Osteoblast (primary cell): ENCODE measurements around the gene DUT. TPM values are rescaled to one million over a fixed set of nuclear protein-coding genes. Genes with fewer than 3 reads are reported as not detected.

Experiments
- DNase-seq: peaks from one replicate; pipeline ENCODE4 v3.0.0; 2011; ENCODE audit warnings: low spot score, mixed read lengths; ENCODE audit not compliant: insufficient read length; ENCODE audit errors: missing footprints
- H2AFZ ChIP-seq: 2 replicates; pipeline ENCODE4 v1.6.0; 2011; ENCODE audit warnings: mild to moderate bottlenecking, low read length
- H3K27ac ChIP-seq: 2 replicates; pipeline ENCODE4 v1.5.1; 2011; ENCODE audit warnings: mild to moderate bottlenecking, low read depth, low read length, moderate library complexity
- H3K27me3 ChIP-seq: 2 replicates; pipeline ENCODE4 v1.6.0; 2012; ENCODE audit warnings: mild to moderate bottlenecking, control low read depth, inconsistent platforms, low read length, moderate library complexity; ENCODE audit not compliant: insufficient read depth
- H3K36me3 ChIP-seq: 2 replicates; pipeline ENCODE4 v1.5.1; 2011; ENCODE audit warnings: mild to moderate bottlenecking, low read length, control low read depth, moderate library complexity; ENCODE audit not compliant: insufficient read depth
- H3K4me1 ChIP-seq: 2 replicates; pipeline ENCODE4 v1.5.1; 2011; ENCODE audit warnings: mild to moderate bottlenecking, low read length, control low read depth, moderate library complexity; ENCODE audit not compliant: insufficient read depth
- H3K4me2 ChIP-seq: 2 replicates; pipeline ENCODE4 v1.6.0; 2011; ENCODE audit warnings: mild to moderate bottlenecking, low read length; ENCODE audit not compliant: insufficient read depth
- H3K4me3 ChIP-seq: fragments of 200-600 bp; sonication (generic); 3 replicates; pipeline ENCODE4 v1.5.1; 2012; ENCODE audit warnings: mild to moderate bottlenecking, low read length, inconsistent platforms; ENCODE audit not compliant: insufficient read depth
- H3K79me2 ChIP-seq: 2 replicates; pipeline ENCODE4 v1.6.0; 2012; ENCODE audit warnings: mild to moderate bottlenecking, low read length, control low read depth, inconsistent platforms; ENCODE audit not compliant: insufficient read depth
- H3K9me3 ChIP-seq: 2 replicates; pipeline ENCODE4 v1.5.1; 2011; ENCODE audit warnings: low read depth, low read length, control low read depth
- H4K20me1 ChIP-seq: 2 replicates; pipeline ENCODE4 v1.6.0; 2012; ENCODE audit warnings: mild to moderate bottlenecking, low read length, control low read depth; ENCODE audit not compliant: insufficient read depth
- total RNA-seq: library from RNA; depleted of rRNA; stranded (reverse); fragments of >200 nt; gene quantifications from 2 replicates; pipeline ENCODE4 v1.2.3, GENCODE V29; 2012
- TF ChIP-seq, protein P1 (sequence below): IDR thresholded peaks from 2 replicates; pipeline ENCODE4 v1.5.1; 2011; ENCODE audit warnings: mild to moderate bottlenecking, low read depth, low read length, moderate library complexity; ENCODE audit errors: extremely low read depth

Gene DUT
- total RNA-seq, 1 donor, result 49.2 TPM

DNA sequence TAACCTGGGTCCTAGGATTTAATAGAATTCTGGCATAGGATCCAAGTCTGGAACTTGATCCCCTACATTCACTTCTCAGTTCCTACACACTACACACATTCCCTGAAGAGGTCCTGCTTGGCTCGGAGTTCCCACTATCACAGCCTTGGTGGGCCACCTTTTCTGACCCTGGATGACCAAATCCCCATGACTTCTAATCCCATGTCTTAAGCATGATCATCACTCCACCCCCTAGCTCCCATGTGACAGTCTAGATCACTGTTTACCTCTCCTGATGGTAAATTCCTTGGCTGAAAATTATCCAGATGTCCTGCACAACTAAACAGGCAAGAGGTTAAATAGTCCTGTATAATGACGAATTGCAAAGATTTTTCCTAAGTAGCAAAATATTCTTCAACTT, 40.3 kb downstream of the DUT start:
- H3K4me1 ChIP-seq, result peaks cover 31% of the 10 kb centered on the region
- no peaks in the 10 kb centered on the region for H3K27me3 ChIP-seq
- H3K4me3 ChIP-seq, result no peak overlapping the region
- H3K36me3 ChIP-seq, result no peaks in the 10 kb centered on the region
- no peaks in the 10 kb centered on the region for H3K9me3 ChIP-seq
- no peaks in the 10 kb centered on the region for H4K20me1 ChIP-seq
- H3K27ac ChIP-seq, result no peak overlapping the region
- H2AFZ ChIP-seq, result no peak overlapping the region
- no peak overlapping the region for H3K4me2 ChIP-seq
- no peaks in the 10 kb centered on the region for H3K79me2 ChIP-seq
- no peak for DNase-seq
- TF ChIP-seq, protein P1, sequence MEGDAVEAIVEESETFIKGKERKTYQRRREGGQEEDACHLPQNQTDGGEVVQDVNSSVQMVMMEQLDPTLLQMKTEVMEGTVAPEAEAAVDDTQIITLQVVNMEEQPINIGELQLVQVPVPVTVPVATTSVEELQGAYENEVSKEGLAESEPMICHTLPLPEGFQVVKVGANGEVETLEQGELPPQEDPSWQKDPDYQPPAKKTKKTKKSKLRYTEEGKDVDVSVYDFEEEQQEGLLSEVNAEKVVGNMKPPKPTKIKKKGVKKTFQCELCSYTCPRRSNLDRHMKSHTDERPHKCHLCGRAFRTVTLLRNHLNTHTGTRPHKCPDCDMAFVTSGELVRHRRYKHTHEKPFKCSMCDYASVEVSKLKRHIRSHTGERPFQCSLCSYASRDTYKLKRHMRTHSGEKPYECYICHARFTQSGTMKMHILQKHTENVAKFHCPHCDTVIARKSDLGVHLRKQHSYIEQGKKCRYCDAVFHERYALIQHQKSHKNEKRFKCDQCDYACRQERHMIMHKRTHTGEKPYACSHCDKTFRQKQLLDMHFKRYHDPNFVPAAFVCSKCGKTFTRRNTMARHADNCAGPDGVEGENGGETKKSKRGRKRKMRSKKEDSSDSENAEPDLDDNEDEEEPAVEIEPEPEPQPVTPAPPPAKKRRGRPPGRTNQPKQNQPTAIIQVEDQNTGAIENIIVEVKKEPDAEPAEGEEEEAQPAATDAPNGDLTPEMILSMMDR, result no peak

DNA sequence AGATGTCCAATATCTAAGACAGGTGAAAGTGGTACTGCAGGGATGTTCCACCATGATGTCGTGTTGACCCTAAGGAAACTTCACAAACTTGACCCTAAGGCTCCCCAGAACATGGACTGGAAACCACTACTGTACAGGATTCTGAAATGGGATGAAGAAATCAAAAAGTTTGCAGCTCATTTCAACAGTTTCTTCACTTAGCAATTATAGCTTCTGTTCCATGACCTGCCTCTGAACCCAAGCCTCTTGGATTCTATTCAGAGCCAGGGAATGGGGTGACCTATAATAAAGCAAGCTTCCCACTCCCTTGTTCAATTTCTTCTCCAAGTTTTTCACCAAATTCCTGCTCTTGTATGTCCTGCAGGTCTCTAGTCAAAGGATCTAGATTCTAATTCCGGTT, 40.7 kb downstream of the DUT start:
- Histone ChIP-seq H3K4me1 (peaks cover 31% of the 10 kb centered on the region), H3K4me2 (no peak overlapping the region), H3K27ac (no peak overlapping the region), H2AFZ (no peak overlapping the region), H4K20me1 (no peaks in the 10 kb centered on the region), H3K27me3 (no peaks in the 10 kb centered on the region), H3K36me3 (no peaks in the 10 kb centered on the region), H3K4me3 (no peak overlapping the region), H3K9me3 (no peaks in the 10 kb centered on the region), H3K79me2 (no peaks in the 10 kb centered on the region)
- TF ChIP-seq, protein P1, result no peak
- no peak for DNase-seq

DNA sequence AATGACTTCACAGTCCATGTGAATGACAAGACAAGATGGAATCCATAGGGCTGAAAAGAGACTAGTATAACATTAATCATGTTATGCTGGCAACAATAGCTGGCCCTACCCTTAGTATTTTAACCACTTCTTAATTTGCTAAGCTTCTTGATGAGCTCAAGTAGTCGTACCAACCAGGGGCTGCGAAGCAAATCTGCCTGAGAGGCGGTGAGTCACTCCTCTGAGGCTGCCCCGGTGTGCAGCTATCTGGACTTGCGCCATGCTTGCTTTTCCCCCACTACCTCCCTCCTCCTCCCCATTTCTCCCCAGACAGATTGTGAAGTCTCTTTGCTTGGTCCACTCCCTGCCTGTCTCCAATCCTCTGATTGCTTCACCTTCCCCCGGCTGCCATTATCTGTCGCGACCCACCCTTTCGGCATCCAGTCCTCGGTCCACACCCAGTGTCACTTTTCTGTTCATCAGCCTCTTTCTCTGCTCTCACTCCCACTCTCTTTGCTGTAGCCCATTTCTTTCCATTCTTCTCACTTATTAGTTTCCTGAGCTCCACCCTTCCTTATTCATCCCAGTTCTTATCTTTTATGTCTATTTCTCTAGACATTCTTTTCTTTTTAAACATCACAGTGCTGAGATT, 42.7 kb downstream of the DUT start:
- TF ChIP-seq, protein P1, result no peak
- peak overlapping the region; percentile 89 for H3K27ac ChIP-seq
- no peaks in the 10 kb centered on the region for H3K9me3 ChIP-seq
- peak; percentile 81 for DNase-seq
- peak overlapping the region; percentile 81 for H3K4me2 ChIP-seq
- no peaks in the 10 kb centered on the region for H3K36me3 ChIP-seq
- H2AFZ ChIP-seq, result peak overlapping the region; percentile 33
- no peaks in the 10 kb centered on the region for H4K20me1 ChIP-seq
- no peaks in the 10 kb centered on the region for H3K27me3 ChIP-seq
- no peaks in the 10 kb centered on the region for H3K79me2 ChIP-seq
- peak overlapping the region; percentile 44 for H3K4me3 ChIP-seq
- H3K4me1 ChIP-seq, result peaks cover 31% of the 10 kb centered on the region

DNA sequence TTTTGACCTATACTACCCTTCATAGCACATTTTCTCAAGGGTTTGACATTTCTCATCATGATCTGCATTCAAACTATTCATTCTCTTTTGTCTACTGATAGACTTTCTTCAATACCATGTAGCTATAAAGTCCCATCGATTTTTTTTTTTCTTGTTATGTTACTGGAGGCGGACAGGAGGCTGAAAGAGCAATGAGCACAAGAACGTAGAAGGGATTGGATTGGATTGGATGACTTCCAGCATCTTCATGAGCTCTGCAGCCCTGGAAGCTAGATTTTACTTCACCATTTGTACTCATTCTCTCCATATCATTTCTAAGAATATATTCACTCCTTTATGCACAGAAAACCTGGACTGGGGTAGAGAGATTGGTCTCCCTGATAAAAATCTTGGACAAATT, 43.2 kb downstream of the DUT start:
- Histone ChIP-seq H2AFZ (no peak overlapping the region), H3K79me2 (no peaks in the 10 kb centered on the region), H3K9me3 (no peaks in the 10 kb centered on the region), H3K4me1 (peaks cover 31% of the 10 kb centered on the region), H3K27me3 (no peaks in the 10 kb centered on the region), H3K36me3 (no peaks in the 10 kb centered on the region), H3K4me2 (peak overlapping the region; percentile 81), H3K27ac (peak overlapping the region; percentile 89), H3K4me3 (peak overlapping the region; percentile 44), H4K20me1 (no peaks in the 10 kb centered on the region)
- no peak for DNase-seq
- TF ChIP-seq, protein P1, result no peak
